ENCODE data around the gene IL24. TPM values are rescaled to one million over a fixed set of nuclear protein-coding genes. Genes with fewer than 3 reads are reported as not detected.

IL24 gene
- total RNA-seq, 1 donor from 2014 or later = 3.1 TPM

DNA sequence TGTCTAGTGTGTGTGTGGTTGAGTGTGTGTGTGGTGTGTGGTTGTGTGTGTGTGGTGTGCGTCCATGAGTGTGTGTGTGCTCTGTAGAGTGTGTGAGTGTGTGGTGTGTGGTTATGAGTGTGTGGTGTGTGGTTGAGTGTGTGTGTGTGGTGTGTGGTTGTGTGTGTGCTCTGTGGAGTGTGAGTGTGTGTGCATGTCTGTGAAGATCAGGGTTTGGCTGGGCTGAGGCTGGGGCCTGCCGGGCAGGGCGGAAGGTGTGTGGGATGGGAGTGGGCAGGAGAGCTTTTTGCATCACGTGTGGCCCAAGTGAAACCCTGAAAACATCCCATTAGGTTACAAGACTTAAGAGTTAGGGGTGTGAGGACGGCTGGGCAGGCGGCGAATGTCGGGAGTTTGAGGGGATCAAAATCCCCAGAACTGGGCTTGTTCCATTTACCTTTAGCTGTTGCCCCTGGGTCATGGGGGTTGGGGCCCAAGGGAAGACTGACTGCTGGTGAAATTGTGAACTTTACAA, 27.4 kb downstream of the IL24 start:
- H3K4me3 Mint-ChIP-seq (ENCODE audit: low read depth) = no peak overlapping the region
- H3K9me3 Mint-ChIP-seq = no peaks in the 10 kb centered on the region
- H3K27ac Mint-ChIP-seq = no peak overlapping the region
- no peaks in the 10 kb centered on the region for H3K27me3 Mint-ChIP-seq (ENCODE audit: low read depth)
- peaks cover 26% of the 10 kb centered on the region for H3K4me1 Mint-ChIP-seq (ENCODE audit: low read depth)
- H3K36me3 Mint-ChIP-seq (ENCODE audit: low read depth) = peaks cover 6% of the 10 kb centered on the region
- intact Hi-C loops (cut with micrococcal nuclease) = no loop called here
- DNase-seq (ENCODE audit: low spot score) = no peak

DNA sequence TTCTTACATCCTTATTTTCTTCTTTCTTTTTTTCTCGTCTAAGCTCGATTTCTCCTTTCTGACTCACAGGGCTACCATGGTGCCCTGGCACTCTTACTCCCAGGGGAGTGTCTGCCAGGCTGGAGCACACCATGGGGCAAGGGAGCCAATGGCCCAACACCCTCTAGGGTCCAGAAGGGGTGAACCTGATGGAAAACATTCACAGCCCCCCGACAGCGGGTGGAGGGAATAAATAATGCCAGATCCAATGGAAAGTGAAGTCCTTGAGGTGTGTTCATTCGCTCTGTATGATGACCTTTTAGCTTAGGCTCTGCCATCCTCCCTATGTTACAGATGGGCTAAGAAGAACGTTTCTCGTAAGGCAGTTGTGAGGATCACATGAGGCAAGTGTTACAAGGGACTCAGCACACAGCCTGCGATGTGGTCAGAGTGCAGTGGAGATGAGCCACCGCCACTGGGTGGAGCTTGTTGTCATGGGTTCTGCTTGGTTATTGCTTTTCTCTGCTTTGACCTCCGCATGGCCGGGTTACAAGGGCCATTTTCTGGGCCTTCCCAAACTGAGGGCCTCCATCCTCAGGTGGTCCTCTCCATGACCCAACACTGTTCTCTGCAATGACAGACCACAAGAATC, 28.0 kb downstream of the IL24 start:
- intact Hi-C loops (cut with micrococcal nuclease) = no loop called here
- no peak overlapping the region for H3K27ac Mint-ChIP-seq
- H3K4me3 Mint-ChIP-seq (ENCODE audit: low read depth) = no peak overlapping the region
- no peaks in the 10 kb centered on the region for H3K9me3 Mint-ChIP-seq
- H3K4me1 Mint-ChIP-seq (ENCODE audit: low read depth) = peaks cover 28% of the 10 kb centered on the region
- no peaks in the 10 kb centered on the region for H3K27me3 Mint-ChIP-seq (ENCODE audit: low read depth)
- DNase-seq (ENCODE audit: low spot score) = peak; percentile 47
- peaks cover 6% of the 10 kb centered on the region for H3K36me3 Mint-ChIP-seq (ENCODE audit: low read depth)

DNA sequence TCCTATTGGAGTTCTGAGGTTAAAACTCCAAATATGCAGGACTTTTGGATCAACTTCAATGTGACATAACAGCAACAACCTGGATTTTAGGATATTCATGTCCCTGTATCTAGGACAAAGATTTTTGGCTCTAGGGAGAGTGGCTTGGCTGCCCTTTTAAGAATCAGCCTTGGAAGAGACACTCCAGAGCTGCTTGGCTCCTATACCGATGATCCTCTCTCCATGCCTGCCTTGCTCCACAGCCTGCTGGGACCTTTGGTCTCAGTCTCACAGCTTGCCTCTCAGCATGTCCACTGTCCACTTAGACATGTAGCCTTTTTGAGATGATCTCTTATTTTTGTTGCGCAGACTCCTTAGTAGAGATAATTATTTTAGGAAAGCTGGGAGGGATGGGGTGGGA, 29.0 kb downstream of the IL24 start:
- intact Hi-C loops (cut with micrococcal nuclease) = no loop called here
- Mint-ChIP-seq H3K36me3 (ENCODE audit: low read depth) (no peaks in the 10 kb centered on the region), H3K4me3 (ENCODE audit: low read depth) (no peak overlapping the region), H3K4me1 (ENCODE audit: low read depth) (peaks cover 27% of the 10 kb centered on the region), H3K27ac (no peak overlapping the region), H3K9me3 (no peaks in the 10 kb centered on the region), H3K27me3 (ENCODE audit: low read depth) (no peaks in the 10 kb centered on the region)
- no peak for DNase-seq (ENCODE audit: low spot score)

DNA sequence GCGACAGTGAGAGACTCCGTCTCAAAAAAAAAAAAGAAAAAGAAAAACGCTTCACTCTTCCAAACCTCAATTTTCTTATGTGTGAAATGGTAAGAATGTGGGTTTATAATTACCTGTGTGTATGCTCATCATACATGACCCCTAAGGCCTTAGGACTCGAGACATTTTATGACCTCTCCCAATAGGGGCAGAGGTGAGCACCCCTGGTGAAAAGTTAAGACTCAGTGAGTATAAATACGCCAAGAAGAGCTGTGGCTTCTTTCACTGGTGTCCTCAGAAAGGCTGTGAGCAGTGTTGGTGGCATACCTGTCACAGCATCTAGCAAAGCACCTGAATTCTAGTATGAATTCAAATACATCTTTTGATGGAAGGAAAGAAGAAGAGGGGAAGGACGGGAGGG, 32.3 kb downstream of the IL24 start:
- no peaks in the 10 kb centered on the region for H3K9me3 Mint-ChIP-seq
- H3K4me3 Mint-ChIP-seq (ENCODE audit: low read depth) = no peak overlapping the region
- H3K27me3 Mint-ChIP-seq (ENCODE audit: low read depth) = no peaks in the 10 kb centered on the region
- no peaks in the 10 kb centered on the region for H3K36me3 Mint-ChIP-seq (ENCODE audit: low read depth)
- peak overlapping the region; percentile 55 for H3K27ac Mint-ChIP-seq
- no peak for DNase-seq (ENCODE audit: low spot score)
- H3K4me1 Mint-ChIP-seq (ENCODE audit: low read depth) = peaks cover 21% of the 10 kb centered on the region
- intact Hi-C loops (cut with micrococcal nuclease) = no loop called here

- peaks cover 21% of the 10 kb centered on the region for H3K4me1 Mint-ChIP-seq (ENCODE audit: low read depth)
- no peaks in the 10 kb centered on the region for H3K36me3 Mint-ChIP-seq (ENCODE audit: low read depth)
- no peaks in the 10 kb centered on the region for H3K27me3 Mint-ChIP-seq (ENCODE audit: low read depth)
- H3K27ac Mint-ChIP-seq = peak overlapping the region; percentile 67
- no peak overlapping the region for H3K4me3 Mint-ChIP-seq (ENCODE audit: low read depth)
- intact Hi-C loops (cut with micrococcal nuclease) = no loop called here
- no peak for DNase-seq (ENCODE audit: low spot score)
- no peaks in the 10 kb centered on the region for H3K9me3 Mint-ChIP-seq
Measured at GRCh38 chr1:206930210-206930798, 33.1 kb downstream of the IL24 start.

- H3K27ac Mint-ChIP-seq = no peak overlapping the region
- no peak overlapping the region for H3K4me3 Mint-ChIP-seq (ENCODE audit: low read depth)
- no peak for DNase-seq (ENCODE audit: low spot score)
- no peaks in the 10 kb centered on the region for H3K9me3 Mint-ChIP-seq
- H3K36me3 Mint-ChIP-seq (ENCODE audit: low read depth) = no peaks in the 10 kb centered on the region
- peaks cover 2% of the 10 kb centered on the region for H3K27me3 Mint-ChIP-seq (ENCODE audit: low read depth)
- intact Hi-C loops (cut with micrococcal nuclease) = no loop called here
- H3K4me1 Mint-ChIP-seq (ENCODE audit: low read depth) = peaks cover 21% of the 10 kb centered on the region
Measured at GRCh38 chr1:206931709-206932108, 34.5 kb downstream of the IL24 start.

- Mint-ChIP-seq H3K27ac (no peak overlapping the region), H3K9me3 (no peaks in the 10 kb centered on the region), H3K4me1 (ENCODE audit: low read depth) (peaks cover 21% of the 10 kb centered on the region), H3K4me3 (ENCODE audit: low read depth) (no peak overlapping the region), H3K36me3 (ENCODE audit: low read depth) (no peaks in the 10 kb centered on the region), H3K27me3 (ENCODE audit: low read depth) (peaks cover 2% of the 10 kb centered on the region)
- intact Hi-C loops (cut with micrococcal nuclease) = no loop called here
- no peak for DNase-seq (ENCODE audit: low spot score)
Measured at GRCh38 chr1:206932177-206932576, 34.9 kb downstream of the IL24 start.

DNA sequence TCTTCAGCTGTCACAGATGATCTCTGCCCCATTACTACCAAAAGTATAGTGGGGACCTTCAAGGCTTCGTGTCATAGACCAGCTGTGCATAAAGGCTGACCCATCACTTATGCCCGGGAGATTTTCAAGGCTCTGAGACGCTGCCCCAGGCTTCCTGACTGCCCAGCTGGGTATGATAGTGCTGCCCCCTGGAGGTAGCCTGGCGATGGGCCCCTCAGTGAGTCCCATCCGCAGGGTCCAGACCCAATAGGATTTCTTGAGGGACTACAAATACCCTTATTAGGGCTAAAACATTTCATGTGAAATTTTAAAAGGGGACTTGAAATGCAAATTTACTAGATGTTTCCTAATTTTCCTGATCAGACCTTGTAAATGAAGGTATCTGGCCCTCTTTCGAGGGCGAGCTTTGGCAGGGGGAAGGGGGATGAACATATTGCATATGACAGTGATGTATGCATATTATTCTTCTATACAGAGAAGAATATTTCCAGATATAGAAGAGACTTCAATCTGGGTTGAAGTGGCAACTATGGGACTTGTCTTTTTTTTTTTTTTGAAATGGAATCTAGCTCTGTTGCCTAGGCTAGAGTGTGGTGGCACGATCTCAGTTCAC, 36.2 kb downstream of the IL24 start:
- H3K27ac Mint-ChIP-seq = no peak overlapping the region
- intact Hi-C loops (cut with micrococcal nuclease) = no loop called here

GRCh38 chr1:206935491-206936067, 38.3 kb downstream of the IL24 start:
- peaks cover 2% of the 10 kb centered on the region for H3K27me3 Mint-ChIP-seq (ENCODE audit: low read depth)
- peak; percentile 29 for DNase-seq (ENCODE audit: low spot score)
- intact Hi-C loops (cut with micrococcal nuclease) = loop anchor here (2.0 kb wide), 1 partner anchor 43 kb away; no protein-coding TSS in a partner anchor
- H3K36me3 Mint-ChIP-seq (ENCODE audit: low read depth) = no peaks in the 10 kb centered on the region
- no peaks in the 10 kb centered on the region for H3K9me3 Mint-ChIP-seq
- no peak overlapping the region for H3K4me3 Mint-ChIP-seq (ENCODE audit: low read depth)
- no peak overlapping the region for H3K27ac Mint-ChIP-seq
- peaks cover 11% of the 10 kb centered on the region for H3K4me1 Mint-ChIP-seq (ENCODE audit: low read depth)

More for the DNA sequence above, 36.2 kb downstream of the IL24 start:
- peak; percentile 32 for DNase-seq (ENCODE audit: low spot score)
- Mint-ChIP-seq H3K27me3 (ENCODE audit: low read depth) (peaks cover 2% of the 10 kb centered on the region), H3K9me3 (no peaks in the 10 kb centered on the region), H3K4me1 (ENCODE audit: low read depth) (peaks cover 21% of the 10 kb centered on the region), H3K4me3 (ENCODE audit: low read depth) (no peak overlapping the region), H3K36me3 (ENCODE audit: low read depth) (no peaks in the 10 kb centered on the region)

- DNase-seq (ENCODE audit: low spot score) = no peak
- H3K4me3 Mint-ChIP-seq (ENCODE audit: low read depth) = no peak overlapping the region
- H3K9me3 Mint-ChIP-seq = no peaks in the 10 kb centered on the region
- intact Hi-C loops (cut with micrococcal nuclease) = loop anchor here (2.0 kb wide), 1 partner anchor 41 kb away; no protein-coding TSS in a partner anchor
- no peak overlapping the region for H3K27ac Mint-ChIP-seq
- peaks cover 2% of the 10 kb centered on the region for H3K4me1 Mint-ChIP-seq (ENCODE audit: low read depth)
- H3K36me3 Mint-ChIP-seq (ENCODE audit: low read depth) = no peaks in the 10 kb centered on the region
- H3K27me3 Mint-ChIP-seq (ENCODE audit: low read depth) = peaks cover 2% of the 10 kb centered on the region
Measured at GRCh38 chr1:206937425-206937824, 40.2 kb downstream of the IL24 start.

- Mint-ChIP-seq H3K9me3 (no peaks in the 10 kb centered on the region), H3K4me3 (ENCODE audit: low read depth) (no peak overlapping the region), H3K4me1 (ENCODE audit: low read depth) (no peaks in the 10 kb centered on the region), H3K36me3 (ENCODE audit: low read depth) (no peaks in the 10 kb centered on the region), H3K27ac (no peak overlapping the region), H3K27me3 (ENCODE audit: low read depth) (peaks cover 6% of the 10 kb centered on the region)
- no peak for DNase-seq (ENCODE audit: low spot score)
- intact Hi-C loops (cut with micrococcal nuclease) = no loop called here
Measured at GRCh38 chr1:206939131-206939530, 41.9 kb downstream of the IL24 start.

DNA sequence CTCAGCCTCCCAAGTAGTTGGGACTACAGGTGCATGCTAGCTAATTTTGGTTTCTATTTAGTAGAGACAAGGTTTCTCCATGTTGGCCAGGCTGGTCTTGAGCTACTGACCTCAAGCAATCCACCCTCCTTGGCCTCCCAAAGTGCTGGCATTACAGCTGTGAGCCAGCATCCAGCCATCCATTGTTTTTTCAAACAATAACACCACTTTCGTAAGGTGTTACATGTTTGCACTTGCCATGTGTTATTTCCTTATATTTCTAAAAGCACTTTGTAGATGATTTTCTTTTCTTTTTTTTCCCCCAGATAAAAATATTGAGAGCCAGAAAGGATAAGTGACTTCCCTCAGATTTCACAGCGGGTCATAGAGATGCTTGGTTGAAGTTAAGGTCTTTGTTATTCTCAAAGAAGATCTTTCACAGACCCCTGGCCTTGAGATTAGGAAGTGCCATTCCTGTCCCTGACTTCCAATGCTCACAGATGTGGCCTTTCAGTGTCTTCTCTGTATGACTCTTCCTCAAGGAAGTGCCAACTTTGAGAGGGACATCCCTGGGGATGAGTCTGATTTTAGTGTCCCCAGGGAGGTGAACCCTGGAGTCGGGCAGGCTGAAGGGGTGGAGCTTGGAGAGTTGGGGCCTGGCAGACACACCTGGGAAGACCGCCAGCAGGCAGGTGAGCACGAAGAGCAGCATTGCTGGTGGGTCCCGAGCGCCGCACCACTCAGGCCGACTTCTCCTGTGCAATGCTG, 42.8 kb downstream of the IL24 start:
- DNase-seq (ENCODE audit: low spot score) = no peak
- no peak overlapping the region for H3K27ac Mint-ChIP-seq
- no peaks in the 10 kb centered on the region for H3K9me3 Mint-ChIP-seq
- no peaks in the 10 kb centered on the region for H3K4me1 Mint-ChIP-seq (ENCODE audit: low read depth)
- intact Hi-C loops (cut with micrococcal nuclease) = no loop called here
- H3K4me3 Mint-ChIP-seq (ENCODE audit: low read depth) = no peak overlapping the region
- H3K36me3 Mint-ChIP-seq (ENCODE audit: low read depth) = no peaks in the 10 kb centered on the region
- H3K27me3 Mint-ChIP-seq (ENCODE audit: low read depth) = peaks cover 11% of the 10 kb centered on the region
